ENCODE results near the gene CCR1.

DNA sequence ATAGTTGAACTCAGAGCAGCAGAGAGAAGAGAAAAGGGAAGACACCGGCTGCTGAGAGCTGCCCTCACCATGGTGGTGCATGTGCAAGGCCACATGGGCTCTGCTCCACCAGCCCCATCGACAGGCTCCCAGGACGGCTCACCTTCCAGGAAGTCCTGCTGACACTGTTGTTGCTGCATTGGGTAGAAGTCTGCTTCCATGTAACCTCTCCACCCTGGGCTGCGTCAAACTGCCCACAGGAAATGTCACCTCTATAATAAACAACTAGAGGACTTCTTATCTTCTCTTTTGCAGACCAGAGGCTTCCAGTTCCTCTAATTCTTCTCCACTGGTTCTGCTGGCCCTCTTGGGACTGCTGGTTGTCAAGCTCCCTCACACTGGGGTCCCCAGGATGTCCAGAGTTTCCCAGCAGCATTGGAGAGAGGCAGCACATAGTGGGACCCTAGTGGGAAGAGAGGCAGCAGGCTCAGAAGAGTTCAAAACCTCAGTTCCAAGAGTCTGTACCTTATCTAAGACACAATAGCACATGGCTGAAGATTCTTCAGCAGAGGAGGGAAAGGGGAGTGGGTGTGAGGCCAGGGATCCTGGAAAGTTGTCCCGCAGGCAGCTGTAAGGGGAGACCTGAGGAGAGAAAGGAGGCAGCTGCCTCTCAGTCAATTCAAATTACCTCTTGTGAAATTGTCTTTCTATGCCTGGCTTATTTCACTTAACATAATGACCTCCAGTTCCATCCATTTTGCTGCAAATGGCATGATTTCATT lies 28.4 kb upstream of the CCR1 start:
- TF ChIP-seq CTCF (IDR thresholded peaks at IDR 0.05) (no peak), YY1 (IDR thresholded peaks at IDR 0.05; ENCODE audit: low read depth) (no peak), POLR2AphosphoS5 (IDR thresholded peaks at IDR 0.05; ENCODE audit: low read depth, low read length) (no peak), EP300 (IDR thresholded peaks at IDR 0.05; ENCODE audit: borderline replicate concordance in 1 of 2, low read depth in 1 of 2, low read length in 1 of 2) (no peak), CHD2 (IDR thresholded peaks at IDR 0.05; ENCODE audit: low read length, partially characterized antibody) (no peak), ELF1 (IDR thresholded peaks at IDR 0.05) (no peak), RFX5 (IDR thresholded peaks at IDR 0.05; ENCODE audit: low read length) (no peak), EZH2phosphoT487 (IDR thresholded peaks at IDR 0.05; ENCODE audit: borderline replicate concordance, low read depth) (no peak), TCF12 (IDR thresholded peaks at IDR 0.05) (no peak), NFIC (IDR thresholded peaks at IDR 0.05; ENCODE audit: borderline replicate concordance) (no peak)
- TF ChIP-seq, protein P1, sequence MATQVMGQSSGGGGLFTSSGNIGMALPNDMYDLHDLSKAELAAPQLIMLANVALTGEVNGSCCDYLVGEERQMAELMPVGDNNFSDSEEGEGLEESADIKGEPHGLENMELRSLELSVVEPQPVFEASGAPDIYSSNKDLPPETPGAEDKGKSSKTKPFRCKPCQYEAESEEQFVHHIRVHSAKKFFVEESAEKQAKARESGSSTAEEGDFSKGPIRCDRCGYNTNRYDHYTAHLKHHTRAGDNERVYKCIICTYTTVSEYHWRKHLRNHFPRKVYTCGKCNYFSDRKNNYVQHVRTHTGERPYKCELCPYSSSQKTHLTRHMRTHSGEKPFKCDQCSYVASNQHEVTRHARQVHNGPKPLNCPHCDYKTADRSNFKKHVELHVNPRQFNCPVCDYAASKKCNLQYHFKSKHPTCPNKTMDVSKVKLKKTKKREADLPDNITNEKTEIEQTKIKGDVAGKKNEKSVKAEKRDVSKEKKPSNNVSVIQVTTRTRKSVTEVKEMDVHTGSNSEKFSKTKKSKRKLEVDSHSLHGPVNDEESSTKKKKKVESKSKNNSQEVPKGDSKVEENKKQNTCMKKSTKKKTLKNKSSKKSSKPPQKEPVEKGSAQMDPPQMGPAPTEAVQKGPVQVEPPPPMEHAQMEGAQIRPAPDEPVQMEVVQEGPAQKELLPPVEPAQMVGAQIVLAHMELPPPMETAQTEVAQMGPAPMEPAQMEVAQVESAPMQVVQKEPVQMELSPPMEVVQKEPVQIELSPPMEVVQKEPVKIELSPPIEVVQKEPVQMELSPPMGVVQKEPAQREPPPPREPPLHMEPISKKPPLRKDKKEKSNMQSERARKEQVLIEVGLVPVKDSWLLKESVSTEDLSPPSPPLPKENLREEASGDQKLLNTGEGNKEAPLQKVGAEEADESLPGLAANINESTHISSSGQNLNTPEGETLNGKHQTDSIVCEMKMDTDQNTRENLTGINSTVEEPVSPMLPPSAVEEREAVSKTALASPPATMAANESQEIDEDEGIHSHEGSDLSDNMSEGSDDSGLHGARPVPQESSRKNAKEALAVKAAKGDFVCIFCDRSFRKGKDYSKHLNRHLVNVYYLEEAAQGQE (IDR thresholded peaks at IDR 0.05; ENCODE audit: low read depth, low read length) = no peak
- TF ChIP-seq, protein P2, sequence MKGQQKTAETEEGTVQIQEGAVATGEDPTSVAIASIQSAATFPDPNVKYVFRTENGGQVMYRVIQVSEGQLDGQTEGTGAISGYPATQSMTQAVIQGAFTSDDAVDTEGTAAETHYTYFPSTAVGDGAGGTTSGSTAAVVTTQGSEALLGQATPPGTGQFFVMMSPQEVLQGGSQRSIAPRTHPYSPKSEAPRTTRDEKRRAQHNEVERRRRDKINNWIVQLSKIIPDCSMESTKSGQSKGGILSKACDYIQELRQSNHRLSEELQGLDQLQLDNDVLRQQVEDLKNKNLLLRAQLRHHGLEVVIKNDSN (IDR thresholded peaks at IDR 0.05; ENCODE audit: borderline replicate concordance, low read depth) = no peak

Measured in SK-N-SH (cell line).